Measurements from ENCODE around the gene GGTA1. TPM values are rescaled to one million over a fixed set of nuclear protein-coding genes. Genes with fewer than 3 reads are reported as not detected.

The GGTA1 gene
- total RNA-seq, 6 experiments from 2014 or later, result not detected

DNA sequence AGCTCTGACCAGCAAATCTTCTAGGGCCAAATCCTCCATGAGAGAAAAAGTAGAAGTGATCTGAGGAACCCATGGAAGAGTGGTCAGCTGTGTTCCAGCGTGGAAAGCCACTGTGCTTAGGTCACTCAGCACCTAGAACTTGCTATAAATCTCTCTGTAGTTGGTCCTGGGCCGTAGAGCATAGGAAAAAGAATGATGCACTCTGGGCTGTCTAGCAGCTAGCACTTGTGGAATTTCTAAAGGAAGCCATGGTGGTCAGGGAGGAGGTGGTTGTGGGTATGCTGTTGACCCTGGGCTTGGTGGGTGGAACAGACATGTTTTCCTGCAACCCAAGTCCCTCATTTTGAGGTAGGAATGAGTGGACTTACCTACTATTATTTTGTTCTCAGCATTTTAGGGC lies 48.1 kb downstream of the GGTA1 start:
- H3K4me1 Mint-ChIP-seq (ENCODE audit: low read depth), result peaks cover 12% of the 10 kb centered on the region
- H3K27me3 Mint-ChIP-seq (ENCODE audit: insufficient read depth), result peaks cover 37% of the 10 kb centered on the region
- DNase-seq, result no peak
- TF ChIP-seq, protein P1, sequence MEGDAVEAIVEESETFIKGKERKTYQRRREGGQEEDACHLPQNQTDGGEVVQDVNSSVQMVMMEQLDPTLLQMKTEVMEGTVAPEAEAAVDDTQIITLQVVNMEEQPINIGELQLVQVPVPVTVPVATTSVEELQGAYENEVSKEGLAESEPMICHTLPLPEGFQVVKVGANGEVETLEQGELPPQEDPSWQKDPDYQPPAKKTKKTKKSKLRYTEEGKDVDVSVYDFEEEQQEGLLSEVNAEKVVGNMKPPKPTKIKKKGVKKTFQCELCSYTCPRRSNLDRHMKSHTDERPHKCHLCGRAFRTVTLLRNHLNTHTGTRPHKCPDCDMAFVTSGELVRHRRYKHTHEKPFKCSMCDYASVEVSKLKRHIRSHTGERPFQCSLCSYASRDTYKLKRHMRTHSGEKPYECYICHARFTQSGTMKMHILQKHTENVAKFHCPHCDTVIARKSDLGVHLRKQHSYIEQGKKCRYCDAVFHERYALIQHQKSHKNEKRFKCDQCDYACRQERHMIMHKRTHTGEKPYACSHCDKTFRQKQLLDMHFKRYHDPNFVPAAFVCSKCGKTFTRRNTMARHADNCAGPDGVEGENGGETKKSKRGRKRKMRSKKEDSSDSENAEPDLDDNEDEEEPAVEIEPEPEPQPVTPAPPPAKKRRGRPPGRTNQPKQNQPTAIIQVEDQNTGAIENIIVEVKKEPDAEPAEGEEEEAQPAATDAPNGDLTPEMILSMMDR (IDR thresholded peaks at IDR 0.05), result no peak
- no peaks in the 10 kb centered on the region for H3K36me3 Mint-ChIP-seq (ENCODE audit: low read depth)
- no peak overlapping the region for H3K4me3 Mint-ChIP-seq
- H3K27ac Mint-ChIP-seq, result no peak overlapping the region
- H3K9me3 Mint-ChIP-seq, result no peaks in the 10 kb centered on the region

DNA sequence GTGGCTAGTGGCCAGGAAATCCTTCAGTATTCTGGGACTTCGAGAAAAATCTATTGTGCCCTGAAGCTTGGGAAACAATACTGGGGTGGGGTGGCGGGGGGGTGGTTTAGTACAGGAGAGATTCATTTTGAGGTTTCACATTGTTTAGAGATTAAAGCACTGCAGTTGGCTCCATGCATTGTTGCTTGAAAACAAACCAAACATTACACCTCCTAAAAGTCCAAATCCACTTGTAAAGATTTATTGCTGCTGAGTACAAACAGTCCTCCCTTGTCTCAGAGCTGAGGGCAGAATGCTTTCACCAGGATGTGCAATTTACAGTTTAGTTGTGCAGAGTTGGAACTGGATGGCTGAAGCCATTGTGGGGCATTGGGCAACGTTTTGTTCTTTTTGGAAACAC lies 49.4 kb downstream of the GGTA1 start:
- Mint-ChIP-seq H3K4me3 (no peak overlapping the region), H3K27ac (no peak overlapping the region), H3K4me1 (ENCODE audit: low read depth) (peaks cover 12% of the 10 kb centered on the region), H3K36me3 (ENCODE audit: low read depth) (no peaks in the 10 kb centered on the region), H3K9me3 (no peaks in the 10 kb centered on the region), H3K27me3 (ENCODE audit: insufficient read depth) (peaks cover 40% of the 10 kb centered on the region)
- no peak for DNase-seq
- TF ChIP-seq, protein P1 (IDR thresholded peaks at IDR 0.05), result no peak

- no peak overlapping the region for H3K27ac Mint-ChIP-seq
- H3K27me3 Mint-ChIP-seq (ENCODE audit: insufficient read depth), result peaks cover 39% of the 10 kb centered on the region
- no peak for DNase-seq
- peaks cover 12% of the 10 kb centered on the region for H3K4me1 Mint-ChIP-seq (ENCODE audit: low read depth)
- H3K4me3 Mint-ChIP-seq, result no peak overlapping the region
- TF ChIP-seq, protein P1 (IDR thresholded peaks at IDR 0.05), result no peak
- H3K9me3 Mint-ChIP-seq, result no peaks in the 10 kb centered on the region
- H3K36me3 Mint-ChIP-seq (ENCODE audit: low read depth), result no peaks in the 10 kb centered on the region
These were observed 49.9 kb downstream of the GGTA1 start for GRCh38 chr9:121449786-121450185.

GRCh38 chr9:121447321-121447834 lies 52.3 kb downstream of the GGTA1 start:
- peak; percentile 29 for DNase-seq
- Mint-ChIP-seq H3K27me3 (ENCODE audit: insufficient read depth) (peaks cover 51% of the 10 kb centered on the region), H3K9me3 (no peaks in the 10 kb centered on the region), H3K27ac (no peak overlapping the region), H3K4me3 (no peak overlapping the region), H3K4me1 (ENCODE audit: low read depth) (peaks cover 12% of the 10 kb centered on the region), H3K36me3 (ENCODE audit: low read depth) (no peaks in the 10 kb centered on the region)
- TF ChIP-seq, protein P1 (IDR thresholded peaks at IDR 0.05), result no peak

DNA sequence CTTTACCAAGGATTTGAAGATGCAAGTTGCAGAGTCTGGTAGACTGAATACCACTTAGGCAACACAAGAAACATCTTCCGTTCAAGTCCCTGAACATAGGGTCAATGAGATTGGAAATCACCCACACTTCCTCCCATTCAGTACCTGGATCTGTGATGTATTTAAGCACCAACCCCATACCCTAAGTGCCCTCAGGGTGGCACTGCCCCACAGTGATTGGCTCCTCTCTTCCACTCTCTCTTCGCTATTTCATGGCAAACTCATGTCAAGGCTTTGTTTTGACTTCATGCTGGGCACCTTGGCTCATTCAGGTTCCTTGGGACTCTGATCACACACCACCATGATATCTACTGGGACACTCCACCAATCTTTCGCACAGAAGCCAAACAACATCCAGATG lies 53.7 kb downstream of the GGTA1 start:
- Mint-ChIP-seq H3K27me3 (ENCODE audit: insufficient read depth) (peaks cover 54% of the 10 kb centered on the region), H3K36me3 (ENCODE audit: low read depth) (no peaks in the 10 kb centered on the region), H3K4me3 (no peak overlapping the region)

More for the DNA sequence above, 53.7 kb downstream of the GGTA1 start:
- Mint-ChIP-seq H3K9me3 (no peaks in the 10 kb centered on the region), H3K27ac (no peak overlapping the region), H3K4me1 (ENCODE audit: low read depth) (peaks cover 12% of the 10 kb centered on the region)
- TF ChIP-seq, protein P1 (IDR thresholded peaks at IDR 0.05), result peak; percentile 29; the same call in 1 of the 2 replicates
- DNase-seq, result no peak

All from HFFc6 (cell line).